ENCODE measurements around the gene PAQR7. TPM values are rescaled to one million over a fixed set of nuclear protein-coding genes. Genes with fewer than 3 reads are reported as not detected.

The PAQR7 gene
- polyA plus RNA-seq, 3 donors from 2014 or later, result 0.32 to 0.35 TPM; not detected in 1

- Mint-ChIP-seq H3K27ac (peak overlapping the region in 5 of 6 donors; percentile 18 to 69 (median 60)), H3K4me1 (peaks cover 10 to 14% of the 10 kb centered on the region in 2 donors), H3K9me3 (no peaks in the 10 kb centered on the region), H3K27me3 (ENCODE audit: low read depth in 3 of 3) (peaks cover 0 to 5% (median 0%) of the 10 kb centered on the region in 3 donors), H3K4me3 (no peak overlapping the region), H3K36me3 (peaks cover 0 to 4% (median 0%) of the 10 kb centered on the region in 3 donors)
- DNase-seq, result peak; percentile 91 to 94 (median 91)
Observed at GRCh38 chr1:25895365-25895990, 20.0 kb upstream of the PAQR7 start.

GRCh38 chr1:25893116-25893515 lies 17.6 kb upstream of the PAQR7 start:
- H3K27me3 Mint-ChIP-seq (ENCODE audit: low read depth in 3 of 3), result peaks cover 0 to 3% (median 0%) of the 10 kb centered on the region in 3 donors
- DNase-seq, result no peak
- no peak overlapping the region for H3K4me3 Mint-ChIP-seq
- peaks cover 10 to 14% of the 10 kb centered on the region in 2 donors for H3K4me1 Mint-ChIP-seq
- no peaks in the 10 kb centered on the region for H3K9me3 Mint-ChIP-seq
- H3K36me3 Mint-ChIP-seq, result no peaks in the 10 kb centered on the region
- no peak overlapping the region for H3K27ac Mint-ChIP-seq

DNA sequence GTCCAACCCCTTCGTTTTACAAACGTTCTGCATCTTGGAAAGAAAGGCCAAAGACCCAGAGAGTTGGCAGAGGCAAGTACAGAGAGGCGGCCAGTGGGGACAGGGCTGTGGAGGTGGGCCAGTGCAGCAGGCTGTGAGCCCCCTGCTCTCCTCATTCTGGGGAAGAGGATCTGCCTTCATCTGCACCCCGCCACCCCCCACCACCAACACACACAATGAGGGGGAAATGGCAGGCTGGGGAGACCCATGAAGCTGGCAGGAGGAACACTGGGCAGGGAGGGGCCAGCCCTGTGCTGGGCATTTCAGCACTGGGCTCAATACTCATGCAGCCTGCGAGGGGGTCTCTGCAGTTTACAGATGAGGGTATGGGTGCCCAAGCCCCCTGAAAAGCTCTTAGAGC lies 16.1 kb upstream of the PAQR7 start:
- Mint-ChIP-seq H3K4me3 (no peak overlapping the region), H3K27ac (no peak overlapping the region), H3K9me3 (no peaks in the 10 kb centered on the region), H3K4me1 (peaks cover 10 to 14% of the 10 kb centered on the region in 2 donors), H3K36me3 (peaks cover 0 to 3% (median 0%) of the 10 kb centered on the region in 3 donors), H3K27me3 (ENCODE audit: low read depth in 3 of 3) (peaks cover 0 to 1% (median 0%) of the 10 kb centered on the region in 3 donors)
- DNase-seq, result no peak

DNA sequence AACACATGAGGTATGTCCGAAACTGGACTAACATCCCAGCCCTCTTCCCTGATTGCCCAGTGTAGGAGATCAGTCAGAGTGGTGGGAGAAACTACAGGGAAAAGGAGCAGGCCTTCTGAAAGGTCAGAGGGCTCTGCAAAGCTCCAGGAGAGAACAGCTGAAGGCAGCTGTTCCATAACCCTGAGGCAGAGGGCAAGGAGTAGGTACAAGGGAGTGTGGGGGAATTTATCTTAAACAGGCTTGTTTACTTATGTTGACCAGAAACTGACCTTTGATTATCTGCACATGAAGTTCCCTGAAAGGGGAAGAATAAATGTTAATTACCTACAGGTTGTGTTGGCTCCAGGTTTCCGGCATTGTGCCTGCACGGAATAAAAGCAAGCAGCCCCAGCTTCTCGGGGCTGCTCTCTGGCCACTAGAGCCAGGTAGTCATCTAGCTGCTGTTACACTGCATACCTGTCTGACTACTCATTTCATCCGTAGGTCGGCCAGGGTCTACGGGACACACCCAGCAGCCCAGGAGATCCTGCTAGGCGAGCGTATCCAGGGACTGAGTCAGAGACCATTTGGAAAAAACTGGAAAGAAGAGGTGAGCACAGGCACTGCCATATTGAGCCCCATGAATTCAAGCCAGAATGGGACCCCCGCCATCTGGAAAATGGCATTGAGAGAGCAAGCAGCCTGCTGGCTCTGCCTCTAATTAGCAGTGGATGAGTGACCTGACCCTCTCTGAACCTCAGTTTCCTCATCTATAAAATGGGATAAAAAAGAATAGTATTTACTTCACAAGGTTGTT lies 14.9 kb upstream of the PAQR7 start:
- Mint-ChIP-seq H3K36me3 (peaks cover 0 to 3% (median 0%) of the 10 kb centered on the region in 3 donors), H3K4me1 (peaks cover 4 to 5% of the 10 kb centered on the region in 2 donors), H3K9me3 (no peaks in the 10 kb centered on the region), H3K4me3 (no peak overlapping the region), H3K27me3 (ENCODE audit: low read depth in 3 of 3) (peaks cover 0 to 1% (median 0%) of the 10 kb centered on the region in 3 donors), H3K27ac (no peak overlapping the region)
- DNase-seq, result no peak

DNA sequence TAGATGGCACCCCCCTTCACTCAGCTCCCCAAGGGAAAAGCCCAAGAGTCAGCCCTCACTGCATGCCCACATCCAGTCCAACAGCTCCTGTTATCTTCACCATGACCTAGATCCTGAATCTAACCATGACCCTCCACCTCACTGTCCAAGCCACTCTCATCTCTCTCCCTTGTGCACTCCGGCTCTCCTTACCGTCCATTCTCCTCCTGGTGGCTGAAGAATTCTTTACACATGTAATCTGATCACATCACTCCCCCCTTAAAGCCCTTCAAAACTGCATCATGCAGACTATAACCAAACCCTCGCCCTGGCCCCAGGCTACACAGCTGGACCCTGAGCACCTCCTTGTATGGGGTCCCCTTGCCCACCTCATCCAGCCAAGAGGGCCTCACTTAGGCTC lies 14.0 kb upstream of the PAQR7 start:
- DNase-seq, result no peak
- no peak overlapping the region for H3K27ac Mint-ChIP-seq
- H3K9me3 Mint-ChIP-seq, result no peaks in the 10 kb centered on the region
- peaks cover 0 to 3% (median 0%) of the 10 kb centered on the region in 3 donors for H3K36me3 Mint-ChIP-seq
- peaks cover 0 to 1% (median 0%) of the 10 kb centered on the region in 3 donors for H3K27me3 Mint-ChIP-seq (ENCODE audit: low read depth in 3 of 3)
- no peak overlapping the region for H3K4me3 Mint-ChIP-seq
- no peaks in the 10 kb centered on the region for H3K4me1 Mint-ChIP-seq

DNA sequence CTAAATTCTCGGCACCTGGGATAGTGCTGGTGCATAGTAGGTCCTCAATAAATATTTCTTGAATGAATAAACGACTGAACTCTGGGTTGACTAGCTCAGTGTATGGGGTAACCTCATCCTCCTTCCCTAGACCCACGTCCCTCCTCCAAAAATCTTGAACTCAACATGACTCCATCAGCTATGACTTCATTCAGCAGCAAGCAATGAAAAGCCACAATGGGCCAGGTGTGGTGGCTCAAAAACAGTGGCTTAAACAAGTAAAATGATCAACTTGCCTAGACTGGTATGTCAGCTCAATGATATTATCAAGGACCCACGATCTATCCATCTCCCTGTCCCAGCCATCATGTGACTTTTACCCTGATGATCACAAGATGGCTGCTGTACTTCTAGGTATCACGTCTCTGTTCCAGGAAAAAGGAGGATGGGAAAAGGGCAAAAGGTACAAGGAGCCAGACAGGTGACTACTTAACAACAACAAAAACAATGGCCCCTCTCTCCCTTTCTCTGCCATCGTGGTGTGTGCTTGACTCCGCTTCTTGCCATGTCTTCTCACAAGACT lies 13.0 kb upstream of the PAQR7 start:
- Mint-ChIP-seq H3K4me3 (no peak overlapping the region), H3K4me1 (no peaks in the 10 kb centered on the region), H3K27me3 (ENCODE audit: low read depth in 3 of 3) (peaks cover 0 to 1% (median 0%) of the 10 kb centered on the region in 3 donors), H3K9me3 (no peaks in the 10 kb centered on the region), H3K36me3 (peaks cover 0 to 3% (median 0%) of the 10 kb centered on the region in 3 donors), H3K27ac (no peak overlapping the region)
- DNase-seq, result no peak

DNA sequence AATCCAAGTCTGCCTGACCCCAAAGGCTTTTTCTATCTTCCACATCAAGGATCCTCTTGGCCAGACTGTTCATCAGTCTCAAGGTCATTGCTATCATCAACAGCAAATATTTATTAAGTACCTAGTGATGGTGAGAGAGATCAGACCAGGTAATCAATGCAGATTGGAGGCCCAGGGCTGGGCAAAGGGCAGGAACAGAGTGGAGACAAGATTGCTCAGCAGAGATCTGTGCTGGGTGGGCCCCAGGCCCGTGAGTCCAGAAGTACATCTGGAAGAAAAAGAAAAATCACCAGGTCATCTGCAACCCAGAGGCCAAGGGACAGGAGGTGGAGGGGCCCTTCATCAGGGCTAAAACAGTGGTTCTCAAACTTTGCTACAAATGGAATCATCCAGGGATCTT lies 10.1 kb upstream of the PAQR7 start:
- Mint-ChIP-seq H3K9me3 (no peaks in the 10 kb centered on the region), H3K4me1 (no peaks in the 10 kb centered on the region), H3K27me3 (ENCODE audit: low read depth in 3 of 3) (peaks cover 0 to 1% (median 0%) of the 10 kb centered on the region in 3 donors), H3K36me3 (peaks cover 0 to 3% (median 0%) of the 10 kb centered on the region in 3 donors), H3K4me3 (no peak overlapping the region), H3K27ac (no peak overlapping the region)
- no peak for DNase-seq

GRCh38 chr1:25881266-25881665 lies 5.8 kb upstream of the PAQR7 start:
- Mint-ChIP-seq H3K9me3 (no peaks in the 10 kb centered on the region), H3K4me3 (no peak overlapping the region), H3K36me3 (no peaks in the 10 kb centered on the region), H3K4me1 (peaks cover under 1 to 2% of the 10 kb centered on the region in 2 donors), H3K27me3 (ENCODE audit: low read depth in 3 of 3) (peaks cover 0 to 1% (median 0%) of the 10 kb centered on the region in 3 donors), H3K27ac (no peak overlapping the region)
- DNase-seq, result no peak

- H3K27me3 Mint-ChIP-seq (ENCODE audit: low read depth in 3 of 3), result peaks cover 0 to 1% (median 0%) of the 10 kb centered on the region in 3 donors
- H3K4me1 Mint-ChIP-seq, result peaks cover 4 to 5% of the 10 kb centered on the region in 2 donors
- no peak overlapping the region for H3K27ac Mint-ChIP-seq
- H3K9me3 Mint-ChIP-seq, result no peaks in the 10 kb centered on the region
- no peak overlapping the region for H3K4me3 Mint-ChIP-seq
- no peaks in the 10 kb centered on the region for H3K36me3 Mint-ChIP-seq
- no peak for DNase-seq
Observed at GRCh38 chr1:25880518-25880917, 5.0 kb upstream of the PAQR7 start.

DNA sequence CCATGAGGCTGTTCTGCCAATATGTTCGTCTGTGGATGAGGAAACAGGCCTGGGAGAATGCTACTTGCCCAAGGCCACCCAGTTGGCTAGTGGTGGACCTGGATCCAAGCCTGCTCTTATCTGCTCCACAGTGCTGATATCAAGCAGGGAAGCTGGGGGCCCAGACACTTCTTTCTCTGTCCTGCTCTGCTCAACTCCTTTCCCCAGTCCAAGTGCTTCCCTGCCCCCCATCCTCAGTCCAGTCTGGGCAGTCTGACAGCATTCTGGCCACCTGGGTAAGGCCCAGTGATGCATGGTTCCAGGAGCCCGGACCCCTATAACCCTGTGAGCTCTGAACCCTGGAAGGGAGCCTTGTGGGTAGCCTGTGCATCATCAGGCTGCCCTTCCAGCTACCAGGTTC lies 4.2 kb upstream of the PAQR7 start:
- H3K27me3 Mint-ChIP-seq (ENCODE audit: low read depth in 3 of 3), result peaks cover 0 to 4% (median 0%) of the 10 kb centered on the region in 3 donors
- H3K4me3 Mint-ChIP-seq, result no peak overlapping the region
- H3K4me1 Mint-ChIP-seq, result peaks cover 4 to 9% of the 10 kb centered on the region in 2 donors
- no peaks in the 10 kb centered on the region for H3K36me3 Mint-ChIP-seq
- peak overlapping the region in 1 of 6 donors; percentile 31 for H3K27ac Mint-ChIP-seq
- no peaks in the 10 kb centered on the region for H3K9me3 Mint-ChIP-seq
- DNase-seq, result no peak

GRCh38 chr1:25878690-25879089 lies 3.2 kb upstream of the PAQR7 start:
- Mint-ChIP-seq H3K9me3 (no peaks in the 10 kb centered on the region), H3K4me1 (peaks cover 4 to 9% of the 10 kb centered on the region in 2 donors), H3K4me3 (no peak overlapping the region), H3K27me3 (ENCODE audit: low read depth in 3 of 3) (peaks cover 0 to 4% (median 0%) of the 10 kb centered on the region in 3 donors), H3K36me3 (no peaks in the 10 kb centered on the region), H3K27ac (no peak overlapping the region)
- DNase-seq, result no peak

GRCh38 chr1:25877155-25877554 lies 1.6 kb upstream of the PAQR7 start:
- Mint-ChIP-seq H3K27ac (no peak overlapping the region), H3K4me3 (no peak overlapping the region), H3K27me3 (ENCODE audit: low read depth in 3 of 3) (peaks cover 0 to 4% (median 0%) of the 10 kb centered on the region in 3 donors), H3K9me3 (no peaks in the 10 kb centered on the region), H3K4me1 (peaks cover 4 to 9% of the 10 kb centered on the region in 2 donors), H3K36me3 (no peaks in the 10 kb centered on the region)
- no peak for DNase-seq

DNA sequence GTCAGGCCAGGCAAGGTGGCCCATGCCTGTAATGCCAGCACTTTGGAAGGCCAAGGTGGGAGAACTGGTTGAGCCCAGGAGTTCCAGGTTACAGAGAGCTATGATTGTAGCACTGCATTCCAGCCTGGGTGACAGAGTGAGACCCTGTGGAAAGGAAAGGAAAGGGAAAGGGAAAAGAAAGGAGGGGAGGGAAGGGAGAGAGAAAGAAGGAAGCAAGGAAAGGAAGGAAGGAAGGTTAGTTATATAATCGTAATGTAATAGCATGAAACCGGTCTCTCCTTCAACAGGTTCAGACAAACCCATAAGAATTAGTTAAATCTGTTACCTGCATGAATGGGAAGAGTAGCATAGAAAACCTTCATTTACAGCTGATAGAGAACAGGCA lies 1.2 kb upstream of the PAQR7 start:
- no peaks in the 10 kb centered on the region for H3K9me3 Mint-ChIP-seq

More for the DNA sequence above, 1.2 kb upstream of the PAQR7 start:
- peak overlapping the region in 3 of 5 donors; percentile 72 to 80 (median 78) for H3K4me3 Mint-ChIP-seq
- peaks cover 0 to 4% (median 0%) of the 10 kb centered on the region in 3 donors for H3K27me3 Mint-ChIP-seq (ENCODE audit: low read depth in 3 of 3)
- no peaks in the 10 kb centered on the region for H3K36me3 Mint-ChIP-seq
- H3K27ac Mint-ChIP-seq, result peak overlapping the region in 4 of 6 donors; percentile 8 to 54 (median 46)
- no peak for DNase-seq
- peaks cover 4 to 9% of the 10 kb centered on the region in 2 donors for H3K4me1 Mint-ChIP-seq

Measured in immature natural killer cell (primary cell).